Activated CD8-positive, alpha-beta memory T cell treated with anti-CD3 and anti-CD28 coated beads, Interleukin-2, amount 50 U/mL, for 48 hours (primary cell): ENCODE results near the gene PROX2.

Experiments
- DNase-seq: peaks from one replicate; pipeline ENCODE4 v3.0.0-alpha.2; 2020

Gene PROX2

DNA sequence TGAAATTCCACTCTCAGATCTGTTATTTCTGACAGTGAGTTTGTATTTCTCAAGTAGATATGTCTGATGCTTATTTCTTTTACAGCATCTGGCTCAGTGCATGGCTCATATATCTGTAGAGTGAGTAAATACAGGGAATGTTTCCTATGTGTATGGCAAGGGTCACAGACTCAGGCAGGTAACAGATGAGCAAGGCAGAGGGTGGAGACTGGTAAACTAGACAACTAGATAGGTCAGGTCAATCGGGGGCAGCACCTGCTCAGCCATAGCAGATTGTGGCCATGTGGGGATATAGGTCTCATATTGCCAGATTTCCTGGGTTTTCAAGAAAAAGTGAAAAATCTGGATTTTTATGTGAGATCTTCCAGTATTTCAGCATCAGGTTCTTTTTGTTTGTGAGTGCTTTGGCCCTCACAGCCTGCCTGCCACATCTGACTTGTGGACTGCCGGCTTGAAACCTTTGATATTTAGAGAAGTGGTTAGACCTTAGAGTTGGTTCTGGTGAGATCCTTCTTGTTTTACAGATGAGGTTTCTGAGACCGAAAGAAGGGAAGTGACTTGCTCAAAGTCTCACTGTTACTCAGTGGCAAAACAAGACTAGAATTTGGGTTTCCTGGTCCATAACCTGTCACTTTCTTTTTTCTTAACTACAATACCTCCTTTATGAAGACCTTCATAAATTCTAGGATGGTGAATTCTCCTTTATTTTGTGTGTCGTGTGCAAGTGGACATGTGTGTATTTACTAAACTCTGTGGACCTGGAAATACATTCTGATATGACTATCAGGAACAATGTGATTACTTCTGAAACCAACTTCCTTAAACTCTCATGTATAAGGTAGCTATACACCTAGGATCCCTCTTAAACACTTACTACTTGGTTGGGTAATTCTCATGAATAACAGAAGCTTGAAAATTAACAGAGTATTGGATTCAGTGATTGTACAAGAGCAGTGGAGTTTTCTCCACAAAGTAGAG, 34.4 kb downstream of the PROX2 start:
- no peak for DNase-seq

DNA sequence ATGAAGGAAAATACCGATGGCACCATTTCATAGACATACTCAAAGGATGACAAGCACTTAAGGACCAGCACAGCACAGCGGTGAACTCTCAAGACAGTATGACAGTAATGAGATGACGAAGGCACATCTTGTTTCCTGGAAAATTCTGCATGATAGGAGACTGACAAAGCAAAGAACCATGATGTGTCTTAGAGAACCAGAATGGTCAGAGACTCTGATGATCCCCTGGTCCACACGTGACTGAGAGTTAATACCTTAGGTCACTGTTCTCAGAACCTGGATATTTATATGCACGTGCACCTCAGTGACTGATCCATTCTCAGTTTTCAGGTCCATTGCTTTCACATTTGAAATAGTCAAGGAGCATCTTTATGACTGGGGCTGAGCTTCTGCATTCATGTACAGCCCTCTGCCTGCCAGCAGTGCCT, 35.3 kb downstream of the PROX2 start:
- no peak for DNase-seq

GRCh38 chr14:74838166-74838565, 37.8 kb downstream of the PROX2 start:
- no peak for DNase-seq

GRCh38 chr14:74836251-74836960, 39.5 kb downstream of the PROX2 start:
- DNase-seq = no peak

DNA sequence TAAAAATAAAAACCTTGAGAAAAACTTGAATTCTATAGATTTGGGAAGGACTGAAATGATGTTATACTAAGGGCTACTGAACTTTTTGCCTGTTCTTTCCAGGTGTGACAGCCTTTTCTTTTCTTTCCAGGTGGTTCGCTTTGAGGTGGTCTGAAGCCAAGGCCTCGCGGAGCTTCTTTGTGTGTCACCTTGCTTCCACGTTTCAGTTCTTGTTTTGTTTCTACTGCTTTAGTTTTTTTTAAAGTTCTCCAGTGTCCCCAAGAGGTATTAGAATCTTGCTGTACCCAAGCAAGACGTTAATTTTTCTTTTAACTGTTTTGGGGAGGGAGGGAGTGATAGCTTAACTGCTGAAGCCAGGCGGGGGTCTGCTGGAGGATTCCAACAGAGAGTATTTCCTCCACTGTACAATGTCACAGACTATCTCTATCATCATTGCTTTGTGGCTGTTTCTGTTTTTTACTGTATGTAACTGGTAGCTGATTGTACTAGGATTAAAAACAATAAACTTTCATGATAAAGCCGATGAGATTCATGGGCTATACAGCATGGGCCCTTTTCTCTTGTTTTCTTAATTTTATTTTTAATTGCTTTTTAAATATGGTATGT, 40.2 kb downstream of the PROX2 start:
- DNase-seq = no peak

GRCh38 chr14:74834692-74835392, 41.1 kb downstream of the PROX2 start:
- no peak for DNase-seq

GRCh38 chr14:74832849-74833248, 43.1 kb downstream of the PROX2 start:
- no peak for DNase-seq

- DNase-seq = no peak
Observed at GRCh38 chr14:74829251-74829650, 46.7 kb downstream of the PROX2 start.

DNA sequence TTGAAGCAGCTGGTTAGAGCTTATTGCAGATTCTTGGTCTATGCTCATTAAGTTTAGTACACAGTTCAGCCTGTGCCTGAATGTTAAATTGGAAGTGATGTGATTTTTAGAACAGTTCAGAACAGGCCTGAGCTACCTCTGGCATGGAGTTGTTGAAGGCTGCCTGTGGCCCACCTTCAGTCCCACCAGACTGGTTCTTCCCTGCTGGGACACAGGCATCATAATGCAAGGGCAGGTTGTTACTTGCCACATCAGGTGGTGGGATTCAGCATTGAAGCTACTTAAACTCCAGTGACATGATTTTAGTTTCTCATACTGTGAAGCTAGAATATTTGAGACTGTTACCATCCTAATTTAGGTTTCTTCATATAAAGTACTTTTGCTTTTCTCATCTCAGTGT, 49.4 kb downstream of the PROX2 start:
- DNase-seq = no peak
